ENCODE measurements around the gene NR6A1.
A peak's percentile ranks its signal among the peaks of the same experiment; 100 is the strongest.

NR6A1 gene

GRCh38 chr9:124535846-124536245 lies 235.3 kb downstream of the NR6A1 start:
- peak; percentile 67 for FAIRE-seq
- TF ChIP-seq CTCF (IDR thresholded peaks at IDR 0.05; ENCODE audit: insufficient read depth, missing control alignments) = no peak
- no peak for DNase-seq (ENCODE audit: insufficient read length, low spot score)

- DNase-seq (ENCODE audit: insufficient read length, low spot score) (no peak), FAIRE-seq (no peak)
- no peak for TF ChIP-seq CTCF (IDR thresholded peaks at IDR 0.05; ENCODE audit: insufficient read depth, missing control alignments)
Measured at GRCh38 chr9:124532897-124533296, 238.2 kb downstream of the NR6A1 start.

- no peak for TF ChIP-seq CTCF (IDR thresholded peaks at IDR 0.05; ENCODE audit: insufficient read depth, missing control alignments)
- FAIRE-seq (no peak), DNase-seq (ENCODE audit: insufficient read length, low spot score) (no peak)
Measured at GRCh38 chr9:124531115-124531514, 240.0 kb downstream of the NR6A1 start.

- no peak for DNase-seq (ENCODE audit: insufficient read length, low spot score)
- FAIRE-seq = no peak
- no peak for TF ChIP-seq CTCF (IDR thresholded peaks at IDR 0.05; ENCODE audit: insufficient read depth, missing control alignments)
Measured at GRCh38 chr9:124530246-124530645, 240.9 kb downstream of the NR6A1 start.

- FAIRE-seq (no peak), DNase-seq (ENCODE audit: insufficient read length, low spot score) (no peak)
Measured at GRCh38 chr9:124527781-124528180, 243.3 kb downstream of the NR6A1 start.

GRCh38 chr9:124526174-124526573 lies 244.9 kb downstream of the NR6A1 start:
- TF ChIP-seq CTCF (IDR thresholded peaks at IDR 0.05; ENCODE audit: insufficient read depth, missing control alignments) = no peak
- FAIRE-seq (no peak), DNase-seq (ENCODE audit: insufficient read length, low spot score) (no peak)

More at GRCh38 chr9:124527781-124528180, 243.3 kb downstream of the NR6A1 start:
- TF ChIP-seq CTCF (IDR thresholded peaks at IDR 0.05; ENCODE audit: insufficient read depth, missing control alignments) = no peak

- DNase-seq (ENCODE audit: insufficient read length, low spot score) = no peak
- no peak for FAIRE-seq
Measured at GRCh38 chr9:124522121-124523098, 248.7 kb downstream of the NR6A1 start.

More at GRCh38 chr9:124522121-124523098, 248.7 kb downstream of the NR6A1 start:
- TF ChIP-seq CTCF (IDR thresholded peaks at IDR 0.05; ENCODE audit: insufficient read depth, missing control alignments) = no peak
